Limb (tissue), 2 donors: ENCODE results near the gene CAMTA1.

ENCODE experiments used
- DNase-seq, 2 donors: peaks; one replicate each; pipeline ENCODE4 v3.0.0-alpha.2; 2016; ENCODE audit errors: extremely low spot score in 2 of 2

Gene CAMTA1

DNA sequence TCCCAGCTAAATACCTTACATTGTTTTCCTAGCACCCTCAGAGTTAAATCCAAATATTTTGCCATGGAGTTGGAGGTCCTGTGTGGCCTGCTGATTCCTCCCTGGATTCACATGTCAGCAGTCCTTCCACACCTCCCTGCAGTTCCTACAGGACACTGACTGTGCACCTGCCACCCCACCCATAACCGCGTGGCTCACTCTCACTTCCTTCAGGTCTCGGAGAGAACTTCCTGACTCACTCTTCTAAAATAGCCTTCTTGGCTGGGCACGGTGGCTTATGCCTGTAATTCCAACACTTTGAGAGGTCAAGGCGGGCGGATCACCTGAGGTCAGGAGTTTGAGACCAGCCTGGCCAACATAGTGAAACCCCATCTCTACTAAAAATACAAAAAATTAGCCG lies 8.4 kb upstream of the CAMTA1 start:
- no peak for DNase-seq

DNA sequence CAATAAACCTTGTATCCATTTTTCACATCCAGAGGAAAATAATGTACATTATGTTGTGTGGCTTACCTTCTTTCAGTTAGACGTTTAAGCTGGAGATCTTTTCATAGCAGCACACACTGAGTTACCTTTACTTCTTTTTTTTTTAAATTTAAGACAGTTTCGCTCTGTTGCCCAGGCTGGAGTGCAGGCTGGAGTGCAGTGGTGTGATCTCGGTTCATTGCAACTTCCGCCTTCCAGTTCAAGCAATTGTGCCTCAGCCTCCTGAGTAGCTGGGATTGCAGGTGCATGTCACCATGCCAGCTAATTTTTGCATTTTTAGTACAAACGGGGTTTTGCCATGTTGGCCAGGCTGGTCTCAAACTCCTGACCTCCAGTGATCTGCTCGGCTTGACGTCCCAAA lies 7.4 kb upstream of the CAMTA1 start:
- DNase-seq = no peak

DNA sequence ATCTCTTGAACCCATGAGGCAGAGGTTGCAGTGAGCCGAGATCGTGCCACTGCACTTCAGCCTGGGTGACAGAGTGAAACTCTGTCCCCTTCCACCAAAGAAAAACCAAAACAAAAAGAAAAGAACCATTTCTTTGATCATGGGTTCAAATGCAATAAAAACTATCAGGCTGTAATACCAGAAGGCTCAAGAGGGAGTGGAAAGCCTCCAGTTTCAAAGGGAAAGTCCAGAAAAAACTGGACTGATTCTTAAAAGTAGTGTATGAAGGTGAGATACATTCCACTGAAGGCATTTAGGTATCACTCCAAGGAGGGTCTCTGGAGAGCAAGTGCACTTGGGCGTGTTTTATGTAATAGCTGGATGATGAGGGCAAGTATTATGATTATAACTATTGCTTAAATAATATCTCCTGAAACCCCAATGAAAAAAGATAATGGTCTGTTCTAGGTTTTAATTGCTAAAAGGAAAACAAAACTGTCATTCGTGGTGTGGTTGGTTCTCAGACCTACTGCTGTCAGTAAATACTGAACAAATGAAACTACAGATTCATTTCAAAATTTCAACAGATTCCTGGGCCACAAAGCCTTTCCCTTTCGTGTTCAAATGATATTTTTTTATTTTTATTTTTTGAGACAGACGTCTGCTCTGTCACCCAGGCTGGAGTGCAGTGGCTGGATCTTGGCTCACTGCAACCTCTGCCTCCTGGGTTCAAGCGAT lies 6.0 kb upstream of the CAMTA1 start:
- no peak for DNase-seq

DNA sequence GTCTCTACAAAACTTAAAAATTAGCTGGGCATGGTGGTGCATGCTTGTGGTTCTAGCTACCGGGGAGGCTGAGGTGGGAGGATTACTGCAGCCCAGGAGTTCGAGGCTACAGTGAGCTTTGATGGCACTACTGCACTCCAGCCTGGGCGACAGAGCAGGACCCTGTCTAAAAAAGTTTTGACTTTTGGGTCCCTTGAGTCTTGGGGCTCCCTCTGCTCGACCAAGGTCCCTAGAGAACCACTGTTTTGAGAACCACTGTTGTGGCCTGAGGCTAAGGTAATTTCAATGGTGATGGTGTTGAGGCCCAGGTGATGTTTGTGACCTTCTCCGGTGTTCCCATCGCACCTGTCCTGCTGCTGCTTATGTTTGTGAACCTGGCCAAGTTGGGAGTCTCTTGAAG lies 3.1 kb upstream of the CAMTA1 start:
- DNase-seq = no peak

DNA sequence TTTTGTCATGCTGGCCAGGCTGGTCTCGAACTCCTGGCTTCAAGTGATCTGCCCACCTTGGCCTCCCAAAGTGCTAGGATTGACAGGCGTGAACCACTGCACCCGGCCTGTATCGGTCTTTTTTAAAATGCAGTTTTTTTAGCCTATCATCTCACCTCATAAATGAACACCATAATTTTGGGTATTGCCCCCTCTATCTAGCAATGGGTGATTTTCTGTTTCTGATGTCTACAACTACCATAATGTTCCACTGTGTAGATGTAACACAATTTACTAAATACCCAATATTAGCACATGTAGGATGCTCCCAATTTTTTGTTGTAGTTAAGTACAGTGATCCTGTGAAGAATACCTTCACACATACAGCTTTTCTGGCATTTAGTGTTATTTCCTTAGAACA lies 2.0 kb upstream of the CAMTA1 start:
- no peak for DNase-seq

DNA sequence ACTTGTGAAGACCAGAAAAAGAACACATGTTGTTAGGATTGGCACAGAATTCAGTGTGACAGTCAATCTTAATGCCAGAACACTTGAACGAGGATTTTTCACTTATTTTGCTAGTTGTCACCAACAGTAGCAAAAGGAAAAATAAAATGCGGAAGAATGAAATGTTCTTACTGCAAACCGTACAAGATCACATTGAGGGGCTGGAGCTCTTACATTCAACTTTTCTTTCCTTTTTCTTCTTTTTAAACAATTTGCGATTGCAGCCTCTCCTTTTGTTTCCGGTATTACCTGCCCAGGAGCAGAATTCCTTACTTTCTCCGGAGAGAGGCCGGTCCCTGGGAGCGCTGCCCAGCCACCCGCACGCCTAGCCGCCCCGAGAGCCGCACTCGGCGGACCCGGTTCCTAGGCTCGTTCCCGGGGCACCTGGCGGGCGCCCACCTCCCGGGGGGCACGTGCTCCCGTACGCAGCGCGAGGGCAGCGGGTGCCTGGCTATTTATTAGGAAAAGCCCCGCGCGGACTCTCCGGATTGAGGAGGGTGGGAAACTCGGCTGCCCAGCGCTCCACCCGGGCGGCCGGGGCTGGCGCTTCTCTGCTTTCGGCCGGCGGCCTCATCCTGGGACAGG lies 1.2 kb upstream of the CAMTA1 start:
- no peak for DNase-seq

DNA sequence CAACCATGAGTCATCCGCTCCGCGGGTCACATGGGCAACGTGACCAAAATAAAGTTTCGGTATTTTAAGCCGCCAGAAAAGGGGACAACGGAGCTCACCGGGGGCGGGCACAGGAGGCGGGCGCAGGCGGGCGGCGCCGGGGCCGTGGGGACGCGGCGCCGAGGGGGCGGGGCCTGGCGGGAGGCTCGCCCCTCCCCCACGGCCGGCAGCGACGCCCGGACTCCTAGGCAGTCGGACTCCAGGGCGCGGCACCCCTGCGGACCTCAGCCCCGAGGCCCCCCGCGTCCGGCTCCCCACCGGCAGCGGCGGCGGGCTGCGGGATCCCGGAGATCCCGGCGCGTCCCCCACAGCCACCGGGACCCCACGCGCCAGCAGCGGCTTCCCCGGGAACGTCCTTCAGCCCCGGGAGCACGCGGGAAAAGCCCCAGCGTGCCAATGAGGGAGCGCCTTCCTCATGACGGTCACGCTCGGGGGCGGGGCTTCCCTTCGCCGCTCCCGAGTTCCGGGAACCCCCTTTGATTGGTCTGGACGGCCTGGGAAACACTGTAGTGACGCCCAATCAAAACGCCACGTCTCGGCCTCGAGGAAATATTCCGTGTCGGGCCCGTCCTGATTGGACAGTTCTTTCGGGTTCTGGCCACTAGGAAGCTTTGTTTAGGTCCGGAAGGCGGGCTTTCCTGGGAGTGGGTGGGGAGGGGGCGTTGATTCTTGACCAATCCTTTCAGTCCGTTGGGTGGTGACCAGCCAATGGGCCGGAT lies 515 bp upstream of the CAMTA1 start:
- peak; percentile 99 to 100 for DNase-seq

DNA sequence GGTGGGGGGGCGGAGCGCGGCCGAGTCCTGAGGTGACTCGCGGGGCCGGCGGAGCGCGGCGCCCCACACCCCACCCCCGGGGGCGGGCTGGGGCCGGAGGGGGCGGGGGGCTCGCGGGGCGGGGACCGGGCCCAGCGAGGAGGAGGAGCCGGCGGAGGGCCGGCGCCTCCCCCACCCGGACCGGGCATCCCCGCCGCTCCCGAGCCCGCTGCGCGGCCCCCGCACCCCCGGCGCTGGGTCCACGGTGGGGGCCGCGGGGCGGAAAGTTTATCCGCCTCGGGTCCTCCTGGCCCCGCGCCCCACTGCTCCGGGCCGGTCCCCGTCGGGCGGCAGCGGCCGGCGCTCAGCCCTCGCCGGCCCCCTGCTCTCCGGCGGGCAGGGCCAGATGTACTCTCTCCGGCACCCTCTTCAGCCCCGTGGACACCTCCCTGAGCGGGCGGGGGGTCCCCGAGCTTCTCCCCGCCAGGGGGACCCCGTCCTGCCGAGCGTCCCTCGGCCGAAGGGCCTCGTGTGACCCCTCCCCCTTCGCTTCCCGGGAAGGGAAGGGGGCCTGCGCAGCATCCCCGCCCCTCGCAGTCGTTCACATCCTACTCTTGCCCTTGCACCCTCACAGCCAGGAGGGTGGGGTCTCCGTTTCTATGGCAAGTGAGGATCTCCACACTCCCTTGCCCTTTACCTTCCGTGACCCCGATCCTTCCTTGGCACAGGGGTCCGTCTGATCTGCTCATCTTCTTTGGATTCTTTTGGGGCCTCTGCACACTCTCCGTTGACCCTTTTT lies 663 bp downstream of the CAMTA1 start:
- peak in 1 of 2 donors; percentile 77 for DNase-seq

DNA sequence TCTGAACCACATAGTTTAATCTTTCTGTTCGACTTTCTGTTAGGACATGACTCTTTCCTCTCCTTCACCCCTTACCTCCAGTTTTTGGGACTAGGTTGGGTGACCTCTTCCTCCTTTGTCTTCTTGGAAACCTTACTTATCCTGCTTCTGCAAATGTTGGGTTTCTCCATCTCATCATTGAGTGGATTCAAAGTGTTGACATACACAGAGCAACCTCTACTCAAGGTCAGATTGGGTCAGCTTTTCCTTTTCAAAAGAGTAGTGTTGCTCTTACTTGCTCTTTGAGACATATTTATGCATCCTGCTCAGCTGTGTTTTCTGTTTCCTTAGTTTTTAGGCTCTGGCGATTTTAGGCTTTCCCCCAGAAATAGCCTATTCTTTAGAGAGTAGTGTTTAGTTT lies 3.7 kb downstream of the CAMTA1 start:
- DNase-seq = no peak

DNA sequence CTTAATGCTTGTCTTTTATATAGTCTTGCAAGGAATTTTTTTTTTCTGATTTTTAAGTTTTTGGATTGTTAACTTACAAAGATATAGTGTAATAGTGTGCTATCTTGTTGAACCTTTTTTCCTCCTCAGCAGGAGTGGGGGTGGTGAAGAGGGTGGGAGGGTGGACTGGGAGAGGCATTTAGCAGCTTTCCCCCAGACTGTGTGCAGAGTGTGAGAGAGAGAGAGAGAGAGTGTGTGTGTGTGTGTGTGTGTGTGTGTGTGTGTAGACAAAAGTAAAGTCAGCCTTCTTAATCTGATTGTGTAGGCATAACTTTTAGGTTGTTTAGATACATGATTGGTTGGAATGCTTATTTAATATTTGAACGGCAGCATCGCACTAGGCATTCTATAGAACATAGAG lies 4.9 kb downstream of the CAMTA1 start:
- DNase-seq = no peak

DNA sequence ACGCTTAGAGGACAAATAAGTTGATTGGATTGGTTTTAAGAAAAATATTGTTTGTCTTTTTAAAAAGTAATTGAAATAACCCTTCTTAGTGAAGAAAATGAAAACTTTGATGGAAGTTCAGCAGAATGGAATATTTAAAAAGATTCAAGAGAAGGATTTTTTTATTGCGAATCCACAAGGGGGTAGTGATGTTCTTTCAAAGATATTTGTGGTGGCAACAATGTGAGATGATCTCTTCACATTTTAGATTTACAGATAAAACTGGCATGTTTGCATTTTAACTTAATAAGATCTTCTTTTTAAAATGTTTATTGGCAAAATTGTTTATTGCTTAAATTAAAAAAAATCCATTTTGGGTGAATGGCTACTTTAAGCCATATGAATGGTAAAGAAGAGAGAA lies 8.9 kb downstream of the CAMTA1 start:
- DNase-seq = peak in 1 of 2 donors; percentile 55

DNA sequence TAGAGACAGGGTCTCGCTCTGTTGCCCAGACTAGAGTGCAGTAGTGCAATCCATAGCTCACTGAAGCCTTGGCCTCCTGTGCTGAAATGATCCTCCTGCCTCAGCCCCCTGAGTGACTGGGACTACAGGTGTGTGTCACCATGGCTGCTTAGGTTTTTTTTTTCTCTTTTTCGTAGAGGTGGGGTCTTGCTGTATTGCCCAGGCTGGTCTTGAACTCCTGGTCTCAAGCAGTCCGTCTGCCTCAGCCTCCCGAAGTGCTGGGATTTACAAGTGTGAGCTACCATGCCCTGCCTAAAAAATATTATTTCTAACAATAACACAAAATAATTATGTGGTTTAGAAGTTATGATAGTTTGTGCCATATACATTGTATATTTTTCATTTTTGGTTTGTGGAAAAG lies 9.9 kb downstream of the CAMTA1 start:
- DNase-seq = no peak

DNA sequence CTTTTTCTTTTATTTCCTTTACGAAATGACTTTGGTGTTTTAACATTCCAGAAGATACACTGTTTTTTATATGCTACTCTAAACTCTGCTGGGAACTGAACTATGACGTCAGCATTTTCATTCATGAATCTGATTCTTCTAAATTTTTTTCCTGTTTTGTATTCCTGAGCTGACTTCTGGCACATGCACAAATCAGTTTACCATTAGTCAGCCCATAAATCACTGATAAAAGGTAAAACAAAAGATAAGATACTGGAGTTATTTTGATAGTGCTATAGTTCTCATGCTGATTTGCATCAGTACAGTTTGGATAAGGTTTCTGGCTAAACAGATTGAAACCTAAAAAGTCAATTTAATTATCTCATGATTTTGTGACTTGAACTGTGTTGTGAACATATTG lies 10.4 kb downstream of the CAMTA1 start:
- DNase-seq = no peak

DNA sequence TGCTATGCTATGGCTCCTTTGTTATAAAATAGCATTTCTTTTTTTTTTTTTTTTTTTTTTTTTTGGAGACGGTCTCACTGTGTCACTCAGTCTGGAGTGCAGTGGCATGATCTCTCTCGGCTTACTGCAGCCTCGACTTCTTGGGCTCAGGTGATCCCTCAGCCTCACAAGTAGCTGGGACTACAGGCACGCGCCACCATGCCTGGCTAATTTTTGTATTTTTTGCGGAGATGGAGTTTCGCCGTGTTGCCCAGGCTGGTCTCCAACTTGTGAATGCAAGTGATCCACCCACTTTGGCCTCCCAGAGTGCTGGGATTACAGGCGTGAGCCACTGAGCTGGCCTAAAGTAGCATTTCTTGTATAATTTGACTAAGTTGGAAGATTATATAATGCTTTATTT lies 10.8 kb downstream of the CAMTA1 start:
- no peak for DNase-seq

DNA sequence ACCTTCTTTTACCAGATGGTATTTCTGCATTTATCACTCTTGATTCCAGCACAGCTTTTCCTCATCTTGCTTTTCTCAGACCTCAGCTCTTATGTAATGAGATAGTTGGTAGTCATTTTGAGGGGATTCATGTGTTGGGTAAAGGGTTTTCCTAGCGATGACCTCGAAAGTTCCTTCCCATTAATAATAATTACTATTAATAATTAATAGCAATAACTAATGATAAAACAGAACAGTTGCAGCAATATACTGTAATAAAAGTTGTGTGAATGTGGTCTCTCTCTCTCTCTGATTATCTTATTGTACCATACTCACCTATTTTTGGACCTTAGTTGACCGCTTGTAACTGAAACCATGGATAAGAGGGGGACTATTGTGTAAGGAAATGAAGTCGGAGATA lies 14.2 kb downstream of the CAMTA1 start:
- DNase-seq = no peak

DNA sequence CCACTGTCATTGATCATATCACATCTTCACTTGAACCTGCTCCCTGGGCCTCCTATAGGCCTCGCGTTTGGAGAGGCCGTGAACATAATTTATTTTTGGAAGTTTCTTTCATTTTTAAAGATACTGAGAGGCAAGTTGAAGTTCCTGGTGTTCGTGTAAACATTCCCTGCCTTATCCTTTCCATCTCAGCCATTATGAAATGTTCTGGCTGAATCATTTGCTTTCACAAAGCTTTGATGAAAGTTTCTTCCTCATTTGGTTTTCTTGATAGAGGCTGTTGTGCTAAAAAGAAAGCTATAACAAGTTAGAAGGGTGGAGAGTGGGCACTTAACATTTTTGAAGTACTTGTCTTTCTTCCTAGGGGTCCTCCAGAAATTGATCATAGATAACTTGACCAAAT lies 15.5 kb downstream of the CAMTA1 start:
- no peak for DNase-seq

DNA sequence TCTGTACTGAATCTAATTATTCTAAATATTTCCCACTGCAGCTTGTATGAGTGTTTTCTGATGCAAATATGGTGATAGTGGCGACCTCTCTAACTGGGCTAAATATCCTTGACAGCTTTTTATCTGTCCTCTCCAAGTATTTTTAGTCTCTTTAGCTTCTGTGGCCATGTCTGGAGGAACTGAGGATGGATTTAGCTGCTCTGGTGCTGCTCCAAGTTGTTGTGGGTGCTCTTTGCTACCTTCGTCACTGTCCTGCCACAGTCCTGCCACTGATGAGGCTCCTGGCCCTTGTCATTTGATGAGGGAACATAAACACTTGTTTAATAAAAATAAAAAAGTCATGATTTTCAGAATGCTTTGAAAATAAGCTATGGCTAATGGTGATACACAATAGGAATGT lies 15.9 kb downstream of the CAMTA1 start:
- DNase-seq = no peak

DNA sequence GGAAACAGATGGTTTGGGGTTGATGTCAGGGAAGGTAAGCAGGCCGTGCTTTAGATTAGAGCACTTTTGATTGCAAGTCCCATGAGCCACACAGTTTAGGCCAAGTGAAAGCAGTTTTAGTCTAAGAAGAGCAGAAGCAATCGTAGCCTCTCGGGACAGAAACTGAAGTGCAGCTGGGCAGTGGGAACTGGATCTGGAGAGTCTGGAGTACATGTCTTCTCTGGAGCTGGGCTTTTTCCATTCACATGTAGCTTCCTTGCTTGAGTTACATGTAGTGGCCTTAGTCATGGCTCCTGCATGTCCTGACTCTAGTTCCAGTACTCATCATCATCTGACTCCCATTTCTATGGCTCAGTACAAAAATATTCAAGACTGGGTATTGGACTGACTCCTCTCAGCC lies 16.7 kb downstream of the CAMTA1 start:
- DNase-seq = no peak

DNA sequence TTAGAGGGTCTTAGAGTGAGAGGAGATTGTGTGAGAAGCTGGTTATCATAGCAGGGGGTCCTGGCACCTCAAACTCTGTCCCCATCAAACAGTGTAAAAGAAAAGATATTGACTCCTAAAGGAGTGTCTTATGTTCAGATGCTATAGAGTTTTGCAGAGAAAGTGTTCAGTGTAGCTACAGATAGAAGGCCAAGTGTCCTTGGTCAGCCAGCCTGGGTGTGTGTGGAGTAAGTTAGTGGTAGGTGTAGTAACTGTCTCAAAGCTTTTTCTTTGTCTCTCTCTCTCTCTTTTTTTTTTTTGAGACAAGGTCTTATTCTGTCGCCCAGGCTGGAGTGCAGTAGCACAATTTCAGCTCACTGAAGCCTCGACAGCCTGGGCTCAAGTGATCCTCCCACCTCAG lies 17.2 kb downstream of the CAMTA1 start:
- no peak for DNase-seq

DNA sequence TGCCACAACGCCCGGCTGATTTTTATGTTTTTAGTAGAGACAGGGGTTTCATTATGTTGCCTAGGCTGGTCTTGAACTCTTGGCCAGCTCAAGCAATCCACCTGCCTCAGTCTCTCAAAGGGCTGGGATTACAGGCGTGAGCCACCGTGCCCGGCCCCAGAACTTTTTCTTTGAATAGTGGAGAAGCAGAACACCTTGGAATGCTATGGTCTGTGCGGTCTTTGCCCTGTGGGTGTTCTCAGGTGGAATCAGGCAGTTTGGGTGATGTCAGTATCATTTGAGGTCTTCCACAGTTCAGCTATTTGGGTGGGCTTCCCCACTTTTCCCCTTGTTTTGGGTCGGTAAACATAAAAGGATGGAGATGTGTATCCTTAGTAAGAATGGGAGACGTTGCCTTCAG lies 17.6 kb downstream of the CAMTA1 start:
- DNase-seq = no peak

DNA sequence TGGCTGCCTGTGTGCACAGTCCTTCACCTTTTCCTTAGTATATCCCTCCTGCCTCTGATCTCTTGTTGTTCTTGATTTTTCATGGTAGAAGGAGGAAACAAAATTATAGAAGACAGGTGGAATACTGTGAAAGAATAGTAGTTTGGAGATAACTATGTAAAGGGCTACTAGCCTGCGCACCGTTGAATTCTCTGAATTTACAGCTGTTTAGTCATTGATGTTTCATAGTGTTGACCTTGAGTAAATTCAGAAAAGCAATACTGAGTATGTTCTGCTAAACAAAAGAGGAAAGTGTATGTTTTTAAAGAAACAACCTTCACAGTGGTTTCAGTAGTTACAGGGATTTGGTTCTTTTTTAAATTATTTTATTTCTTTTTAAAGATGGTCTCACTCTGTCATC lies 18.1 kb downstream of the CAMTA1 start:
- no peak for DNase-seq

DNA sequence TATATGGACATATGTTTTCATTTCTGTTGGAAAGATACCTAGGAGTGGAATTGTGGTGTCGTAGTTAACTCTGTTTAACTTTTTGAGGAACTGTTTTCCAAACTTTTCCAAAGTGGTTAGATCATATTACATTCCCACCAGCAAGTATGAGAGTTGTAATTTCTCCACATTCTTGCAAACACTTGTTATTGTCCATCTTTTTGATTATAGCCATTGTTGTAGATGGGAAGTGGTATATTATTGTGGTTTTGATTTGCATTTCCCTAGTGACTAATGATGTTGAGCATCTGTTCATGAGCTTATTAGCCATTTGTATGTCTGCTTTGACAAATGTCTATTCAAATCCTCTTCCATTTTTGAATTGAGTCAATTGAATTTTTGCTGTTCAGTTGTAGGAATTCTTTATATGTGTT lies 19.8 kb downstream of the CAMTA1 start:
- no peak for DNase-seq
